Heart right ventricle (tissue), 16 donors: ENCODE measurements around the gene GRAMD2B. TPM values are rescaled to one million over a fixed set of nuclear protein-coding genes. Genes with fewer than 3 reads are reported as not detected.

Source experiments
- ATAC-seq, 8 donors: fragments of 200-7000 bp; cut with Tn5 transposase; one replicate each; pipeline ENCODE4 v1.9.1; 2020; ENCODE audit warnings: mild to moderate bottlenecking in 8 of 8, moderate library complexity in 8 of 8, moderate number of reproducible peaks in 1 of 8
- DNase-seq, 2 donors: peaks; one replicate each; pipeline ENCODE4 v3.0.0-alpha.2; 2020
- H3K27ac ChIP-seq, 10 donors: fragments of 200-600 bp; sonication (generic) in 2 of 10; one replicate each; pipeline versions ENCODE4 v1.5.0 to v1.8.0; 2020 to 2022; ENCODE audit warnings: mild to moderate bottlenecking in 3 of 10
- H3K27me3 ChIP-seq, 7 donors: fragments of 200-600 bp; one replicate each; pipeline ENCODE4 v1.8.0; 2021 to 2022; ENCODE audit warnings: mild to moderate bottlenecking in 2 of 7
- H3K36me3 ChIP-seq, 9 donors: fragments of 200-600 bp; sonication (generic) in 1 of 9; one replicate each; pipeline versions ENCODE4 v1.5.0 to v1.8.0; 2020 to 2022; ENCODE audit warnings: mild to moderate bottlenecking in 2 of 9
- H3K4me1 ChIP-seq, 9 donors: fragments of 200-600 bp; sonication (generic) in 1 of 9; one replicate each; pipeline versions ENCODE4 v1.5.0 to v1.8.0; 2020 to 2022; ENCODE audit warnings: mild to moderate bottlenecking in 4 of 9
- H3K4me3 ChIP-seq, 10 donors: fragments of 200-600 bp; sonication (generic) in 2 of 10; one replicate each; pipeline versions ENCODE4 v1.5.0 to v1.8.0; 2020 to 2022; ENCODE audit warnings: mild to moderate bottlenecking in 7 of 10, moderate library complexity in 2 of 10
- H3K9me3 ChIP-seq, 11 donors: fragments of 200-600 bp in 10 of 11; sonication (generic) in 2 of 11; one replicate each; pipeline versions ENCODE4 v1.5.0 to v1.8.0; 2013 to 2022; ENCODE audit warnings: mild to moderate bottlenecking in 2 of 11, control low read depth in 1 of 11, moderate library complexity in 1 of 11
- CTCF ChIP-seq, 9 donors: fragments of 200-600 bp; sonication (generic) in 2 of 9; IDR thresholded peaks; one replicate each; pipeline versions ENCODE4 v1.5.0 to v1.8.0; 2021 to 2022; ENCODE audit warnings: antibody characterized with exemption in 9 of 9, mild to moderate bottlenecking in 5 of 9, moderate library complexity in 1 of 9
- WGBS, 2 donors: extraction: QIAGEN DNeasy Blood & Tissue Kit; methylation state at CpG; one replicate each; pipeline ENCODE4 v1.1.7; 2013; ENCODE audit warnings: inconsistent platforms in 1 of 2; 5-methylcytosine and 5-hydroxymethylcytosine counted together
- intact Hi-C, 10 donors: fragments of 100-400 bp; cut with DNase I; formaldehyde crosslinking; loops; one replicate each; pipeline versions ENCODE4 v1.11.1 to v1.14.2; 2022
- polyA plus RNA-seq, 2 donors: library from polyadenylated mRNA; stranded (reverse); fragments of 200-250 nt; gene quantifications; one replicate each; pipeline ENCODE4 v1.2.3, GENCODE V29; 2013
- total RNA-seq, 10 donors: library from RNA; stranded (reverse); fragmentation: NEBNext Ultra II Directional in 3 of 10; extraction: Animal tissue kit (Norgen Biotek cat#: 25700) in 3 of 10; gene quantifications; one replicate each; pipeline versions ENCODE4 v1.2.1 to v1.2.4, GENCODE V29; 2021 to 2023
- donor health status: Arrhythmogenic right ventricular cardiomyopathy.
- donor health status: ischemic (EF 13 %, LVEDD 7.1; RV severe dilation, severe dysfunction).
- donor health status: healthy with polysubstance abuse.
- donor health status: DM: no; HTN: yes; CAD: no.
- donor health status: DM: no; HTN: no; CAD: no.
- donor health status: ischemic (EF 25% LVEDD 6.9; RV normal size, moderate dysfunction).
- donor health status: ischemic (EF 25% LVEDD 5.7; RV mildly dilated, moderate dysfunction).
- donor health status: healthy.
- donor health status: DM: yes; HTN: yes; CAD: no.
- donor health status: Ischemic cardiomyopathy.
- donor health status: ischemic (EF 35%, LVEDD 5.7; RV mildly dilated, moderate dysfunction).
- donor health status: nonischemic (EF 11% LVEDD 7.7; RV severe dilation, severe dysfunction).
- donor health status: DM: yes; HTN: yes; CAD: no.
- donor health status: PGD.
- donor health status: ischemic (EF 29% LVEDD 5.4; RV normal size, mild dysfunction).
- donor health status: nonischemic (EF 23%, LVEDD 6.1; RV moderate dilation, normal function).

The GRAMD2B gene
- total and polyA plus RNA-seq, 12 donors: 10.7 to 47.3 (median 33.7) TPM

GRCh38 chr5:126497506-126497905 lies 74.3 kb downstream of the GRAMD2B start:
- Histone ChIP-seq H3K27me3 (no peaks in the 10 kb centered on the region), H3K4me3 (no peak overlapping the region), H3K36me3 (peaks cover 0 to 51% (median 11%) of the 10 kb centered on the region in 9 donors), H3K4me1 (no peaks in the 10 kb centered on the region), H3K27ac (no peak overlapping the region), H3K9me3 (no peaks in the 10 kb centered on the region)
- intact Hi-C loops: loop anchor here in 1 of 10 donors (10.0 kb wide), 1 partner anchor 63 kb away; no protein-coding TSS in a partner anchor
- DNase-seq: no peak
- 87% methylated on average over 5 of the region's 5 CpGs for WGBS, 2 donors
- TF ChIP-seq CTCF (IDR thresholded peaks at IDR 0.05): no peak
- no peak for ATAC-seq

GRCh38 chr5:126499278-126499677 lies 76.1 kb downstream of the GRAMD2B start:
- ATAC-seq (no peak), DNase-seq (no peak)
- H3K4me3 ChIP-seq: no peak overlapping the region
- WGBS, 2 donors: 92 to 93% methylated on average over 2 of the region's 2 CpGs
- peaks cover 0 to 18% (median 12%) of the 10 kb centered on the region in 9 donors for H3K4me1 ChIP-seq
- peaks cover 0 to 33% (median 0%) of the 10 kb centered on the region in 9 donors for H3K36me3 ChIP-seq
- no peaks in the 10 kb centered on the region for H3K27me3 ChIP-seq
- intact Hi-C loops: loop anchor here in 1 of 10 donors (10.0 kb wide), 1 partner anchor 64 kb away; no protein-coding TSS in a partner anchor
- H3K9me3 ChIP-seq: no peaks in the 10 kb centered on the region
- no peak for TF ChIP-seq CTCF (IDR thresholded peaks at IDR 0.05)
- H3K27ac ChIP-seq: no peak overlapping the region

- WGBS, 2 donors: 88 to 91% methylated on average over 3 of the region's 3 CpGs
- ATAC-seq (no peak), DNase-seq (no peak)
- Histone ChIP-seq H3K4me1 (peaks cover 0 to 20% (median 15%) of the 10 kb centered on the region in 9 donors), H3K27me3 (no peaks in the 10 kb centered on the region), H3K27ac (no peak overlapping the region), H3K36me3 (peaks cover 0 to 27% (median 0%) of the 10 kb centered on the region in 9 donors), H3K4me3 (no peak overlapping the region), H3K9me3 (no peaks in the 10 kb centered on the region)
- peak; percentile 30 to 61 (median 51) for TF ChIP-seq CTCF (IDR thresholded peaks at IDR 0.05)
- intact Hi-C loops: loop anchor here in 6 of 10 donors (5.0 to 10.0 kb wide), 2 partner anchors 37 to 65 kb away; no protein-coding TSS in a partner anchor
Measured at GRCh38 chr5:126499853-126500342, 76.7 kb downstream of the GRAMD2B start.

GRCh38 chr5:126501448-126501847 lies 78.2 kb downstream of the GRAMD2B start:
- H3K27ac ChIP-seq: no peak overlapping the region
- intact Hi-C loops: loop anchor here in 5 of 10 donors (5.0 kb wide), 1 partner anchor 36 kb away; no protein-coding TSS in a partner anchor
- H3K27me3 ChIP-seq: no peaks in the 10 kb centered on the region
- DNase-seq: no peak
- H3K4me3 ChIP-seq: no peak overlapping the region
- no peak for ATAC-seq
- H3K9me3 ChIP-seq: no peaks in the 10 kb centered on the region
- peaks cover 0 to 20% (median 15%) of the 10 kb centered on the region in 9 donors for H3K4me1 ChIP-seq
- H3K36me3 ChIP-seq: peaks cover 0 to 13% (median 0%) of the 10 kb centered on the region in 9 donors
- TF ChIP-seq CTCF (IDR thresholded peaks at IDR 0.05): no peak
- WGBS, 2 donors: 93 to 95% methylated on average over 10 of the region's 10 CpGs
